ENCODE measurements around the gene KBTBD13.
"Not testable (repeated sequence)": the region's sequence is repeated elsewhere in the genome, so short reads cannot be mapped to it uniquely, and the experiment has no call there.

Gene KBTBD13

GRCh38 chr15:65076486-65077290 is at the start of gene KBTBD13:
Gene KBTBD13, plus strand, starts transcription at chr15:65076746. Its CDS starts 70 bp downstream, at chr15:65076816.
- no peak for DNase-seq

GRCh38 chr15:65026756-65027155 is 49.8 kb upstream of the KBTBD13 start:
- no peak for ATAC-seq

More at GRCh38 chr15:65076486-65077290, at the start of gene KBTBD13:
- no peak for ATAC-seq

GRCh38 chr15:65027593-65027992 is 49.0 kb upstream of the KBTBD13 start:
- no peak for DNase-seq
- ATAC-seq = no peak

More at GRCh38 chr15:65026756-65027155, 49.8 kb upstream of the KBTBD13 start:
- no peak for DNase-seq

GRCh38 chr15:65028338-65028737 is 48.2 kb upstream of the KBTBD13 start:
- ATAC-seq (no peak), DNase-seq (no peak)

DNA sequence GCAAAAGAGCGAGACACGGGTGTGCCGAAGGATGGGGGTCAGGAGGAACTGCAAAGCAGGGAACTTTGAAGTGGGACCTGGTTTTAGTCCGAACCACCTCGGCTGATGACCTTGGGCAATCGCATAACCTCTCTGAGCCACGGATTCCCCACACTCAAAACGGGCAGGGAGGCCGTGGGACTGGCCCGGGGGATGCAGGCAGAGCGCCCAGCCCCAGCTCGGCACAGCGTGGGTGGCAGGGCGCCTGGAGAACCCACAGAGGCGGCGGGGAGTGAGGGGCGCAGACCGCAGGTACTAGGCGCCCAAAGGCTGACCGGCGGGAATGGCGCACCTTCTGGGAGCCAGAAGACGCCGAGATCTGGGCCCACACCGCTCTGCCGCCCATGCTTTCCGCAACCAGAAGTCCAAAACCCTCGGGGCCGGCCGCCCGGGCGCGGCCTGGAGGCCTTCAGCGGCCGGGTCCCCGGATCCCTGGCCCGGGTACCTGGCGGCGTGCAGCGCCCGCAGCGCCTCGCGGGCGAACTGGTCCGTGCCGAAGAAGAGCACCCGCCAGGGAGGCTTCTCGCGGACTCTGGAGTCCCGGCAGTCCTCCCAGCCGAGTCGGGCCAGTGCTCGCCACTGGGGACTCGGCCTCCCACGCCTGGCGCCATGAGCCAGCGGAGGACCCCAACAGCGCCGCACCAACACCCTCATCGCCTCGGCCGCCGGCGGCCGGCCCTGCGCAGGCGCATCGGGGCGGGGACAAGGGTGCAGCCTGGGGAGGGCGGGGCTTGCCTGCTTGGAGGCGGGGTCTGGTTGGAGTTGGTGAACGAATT is 47.4 kb upstream of the KBTBD13 start, which contains the start of gene MTFMT:
TSS of gene MTFMT (minus strand) at position 719 of the 815 bp plus-strand sequence. CDS start at position 693, 26 bp downstream.
- ATAC-seq (peak; percentile 98), DNase-seq (peak; percentile 99)

- ATAC-seq (no peak), DNase-seq (no peak)
These were observed 46.8 kb upstream of the KBTBD13 start for GRCh38 chr15:65029736-65030208.

- peak; percentile 55 for ATAC-seq
- peak; percentile 52 for DNase-seq
These were observed 43.6 kb upstream of the KBTBD13 start for GRCh38 chr15:65032801-65033537.

- ATAC-seq (no peak), DNase-seq (peak; percentile 19)
These were observed 42.8 kb upstream of the KBTBD13 start for GRCh38 chr15:65033659-65034269.

DNA sequence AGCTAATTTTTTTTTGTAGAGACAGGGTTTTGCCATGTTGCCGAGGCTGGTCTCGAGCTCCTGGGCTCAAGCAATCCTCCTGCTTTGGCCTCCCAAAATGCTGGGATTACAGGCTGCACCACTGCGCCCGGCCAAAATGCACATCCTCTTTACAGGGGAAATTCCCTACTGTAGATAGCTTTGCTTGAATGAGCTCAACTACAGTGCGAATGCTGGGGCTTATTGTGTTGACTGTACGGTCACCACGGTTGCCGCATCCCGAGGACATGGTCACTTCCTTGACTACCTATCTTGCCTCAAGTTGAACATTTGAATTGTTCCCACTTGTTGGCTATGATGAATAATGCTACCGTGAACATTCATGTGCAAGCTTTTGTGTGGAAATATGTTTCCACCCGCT is 41.8 kb upstream of the KBTBD13 start:
- no peak for ATAC-seq
- no peak for DNase-seq

DNA sequence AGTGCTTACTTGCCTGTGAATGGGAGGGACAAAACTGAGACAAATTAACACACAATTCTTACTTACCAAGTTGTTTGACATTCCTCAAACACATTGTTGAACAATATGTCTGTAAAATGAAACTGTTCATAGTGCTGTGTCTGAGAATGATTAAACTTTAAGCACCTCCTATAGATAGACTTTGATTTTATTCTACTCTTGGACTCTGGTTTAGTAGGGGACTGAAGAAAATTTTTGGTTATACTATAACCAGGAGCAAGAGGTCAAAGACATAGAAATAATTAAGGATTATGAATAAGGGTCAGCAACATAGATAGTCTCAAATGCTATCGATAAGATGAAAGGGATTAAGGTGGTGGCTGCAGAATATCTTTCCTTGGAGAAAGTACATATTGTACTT is 39.2 kb upstream of the KBTBD13 start:
- no peak for DNase-seq

DNA sequence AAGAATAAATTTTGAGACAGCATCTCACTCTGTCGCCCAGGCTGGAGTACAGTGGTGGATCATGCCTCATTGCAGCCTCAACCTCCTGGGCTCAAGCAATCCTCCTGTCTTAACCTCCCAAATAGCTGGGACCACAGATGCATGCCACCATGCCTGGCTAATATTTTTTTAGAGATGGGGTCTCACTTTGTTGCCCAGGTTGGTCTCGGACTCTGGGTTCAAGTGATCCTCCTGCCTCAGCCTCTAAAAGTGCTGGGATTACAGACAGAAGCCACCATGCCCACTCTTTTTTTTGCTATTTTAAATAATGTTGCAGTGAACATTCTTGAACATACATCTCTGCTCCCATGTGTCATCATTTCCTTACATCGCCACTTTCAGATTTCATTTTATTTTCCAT is 38.1 kb upstream of the KBTBD13 start:
- ATAC-seq = no peak
- DNase-seq = no peak

More for the DNA sequence above, 39.2 kb upstream of the KBTBD13 start:
- no peak for ATAC-seq

GRCh38 chr15:65038836-65039235 is 37.7 kb upstream of the KBTBD13 start:
- DNase-seq (no peak), ATAC-seq (no peak)

DNA sequence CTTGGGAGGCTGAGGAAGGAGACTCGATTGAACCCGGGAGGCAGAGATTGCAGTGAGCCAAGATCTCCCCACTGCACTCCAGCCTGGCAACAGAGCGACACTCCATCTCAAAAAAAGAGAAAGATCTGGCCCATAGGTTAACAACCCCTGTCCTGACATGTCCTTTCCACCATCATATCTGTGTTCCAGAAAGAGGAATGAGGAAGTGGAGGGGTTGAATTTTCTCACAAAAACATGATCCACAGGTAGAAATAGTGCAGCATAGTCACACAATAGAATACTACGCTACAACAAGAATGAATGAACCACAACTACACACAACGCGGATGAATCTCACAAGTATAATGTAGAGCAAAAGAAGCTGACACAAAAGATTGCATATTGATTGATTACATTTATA is 36.1 kb upstream of the KBTBD13 start:
- ATAC-seq = no peak

GRCh38 chr15:65041787-65042186 is 34.8 kb upstream of the KBTBD13 start:
- no peak for DNase-seq

More for the DNA sequence above, 36.1 kb upstream of the KBTBD13 start:
- no peak for DNase-seq

DNA sequence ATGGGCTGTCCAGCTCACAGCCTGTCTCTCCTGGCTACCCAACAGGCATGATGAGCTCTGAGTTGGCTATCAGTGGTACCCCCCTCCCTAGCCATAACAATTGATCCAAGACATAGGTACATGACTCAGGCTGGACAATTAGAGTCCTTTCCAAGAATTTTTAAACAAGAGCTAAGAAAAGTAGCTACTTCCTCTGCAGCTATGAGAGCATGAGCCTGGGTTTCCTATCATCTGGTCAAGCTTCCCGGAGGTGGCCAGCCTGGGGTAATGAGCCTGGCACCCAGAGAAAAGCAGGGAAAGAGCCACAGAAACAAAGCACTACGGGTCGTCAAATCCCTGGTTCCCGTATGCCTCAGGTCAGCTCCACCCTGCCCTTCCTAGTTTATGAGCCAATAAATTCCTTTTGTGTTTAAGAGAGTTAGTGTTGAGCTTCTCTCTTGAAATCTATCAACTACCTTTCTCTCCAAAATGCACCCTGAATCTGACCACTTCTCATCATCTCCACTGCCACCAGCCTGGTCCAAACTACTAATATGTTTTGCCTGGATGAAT is 33.7 kb upstream of the KBTBD13 start:
- ATAC-seq = no peak

More at GRCh38 chr15:65041787-65042186, 34.8 kb upstream of the KBTBD13 start:
- no peak for ATAC-seq

GRCh38 chr15:65044218-65044617 is 32.3 kb upstream of the KBTBD13 start:
- peak; percentile 75 for ATAC-seq

More for the DNA sequence above, 33.7 kb upstream of the KBTBD13 start:
- no peak for DNase-seq

GRCh38 chr15:65044724-65045481 is 31.6 kb upstream of the KBTBD13 start, which contains the start of gene SLC51B:
Gene SLC51B, plus strand, starts transcription at chr15:65045387. Its CDS starts 4,618 bp downstream, at chr15:65050005.
- DNase-seq (no peak), ATAC-seq (no peak)

More at GRCh38 chr15:65044218-65044617, 32.3 kb upstream of the KBTBD13 start:
- not testable (repeated sequence) for DNase-seq

- ATAC-seq (no peak), DNase-seq (no peak)
These were observed 28.3 kb upstream of the KBTBD13 start for GRCh38 chr15:65048241-65048640.

- ATAC-seq = peak; percentile 92
- peak; percentile 91 for DNase-seq
These were observed 27.1 kb upstream of the KBTBD13 start for GRCh38 chr15:65049418-65049840.

GRCh38 chr15:65050270-65050669 is 26.3 kb upstream of the KBTBD13 start:
- ATAC-seq (no peak), DNase-seq (no peak)

All from stimulated activated naive CD8-positive, alpha-beta T cell treated with anti-CD3 and anti-CD28 coated beads, Interleukin-15, Interleukin-2, amounts not matched to agents 100 U/mL and 50 U/mL, for 24 hours (primary cell).